Cerebellar nuclear complex (tissue), 1 donor: ENCODE measurements around the gene PRODH2.

ENCODE experiments used
- DNase-seq, 2 experiments: peaks; one replicate each; lab custom pipeline; 2025; lab: John Stamatoyannopoulos, UW

Gene PRODH2

GRCh38 chr19:35812220-35813042 is at the start of gene PRODH2:
Gene PRODH2 (minus strand): TSS chr19:35812845. CDS start chr19:35812805, 40 bp downstream.
- no peak for DNase-seq

GRCh38 chr19:35861640-35862160 is 49.1 kb upstream of the PRODH2 start:
- no peak for DNase-seq

GRCh38 chr19:35860818-35861639 is 48.4 kb upstream of the PRODH2 start:
- DNase-seq, result no peak

- DNase-seq, result no peak
Measured at GRCh38 chr19:35860436-35860817, 47.8 kb upstream of the PRODH2 start.

- no peak for DNase-seq
Measured at GRCh38 chr19:35859414-35859813, 46.8 kb upstream of the PRODH2 start.

GRCh38 chr19:35858311-35858710 is 45.7 kb upstream of the PRODH2 start:
- no peak for DNase-seq

GRCh38 chr19:35856546-35857149 is 44.0 kb upstream of the PRODH2 start, which contains the start of gene KIRREL2:
Gene KIRREL2 (plus strand): TSS chr19:35856911. CDS start chr19:35857120, 209 bp downstream.
- DNase-seq, result no peak

GRCh38 chr19:35853038-35853756 is 40.6 kb upstream of the PRODH2 start:
- DNase-seq, result no peak

GRCh38 chr19:35852029-35852780 is 39.6 kb upstream of the PRODH2 start, which contains the start of gene NPHS1:
Gene NPHS1 (minus strand): TSS chr19:35852504. CDS start chr19:35851837, 667 bp downstream.
- no peak for DNase-seq

- no peak for DNase-seq
Measured at GRCh38 chr19:35851213-35852028, 38.8 kb upstream of the PRODH2 start.

- no peak for DNase-seq
Measured at GRCh38 chr19:35848919-35849505, 36.4 kb upstream of the PRODH2 start.

GRCh38 chr19:35848486-35848885 is 35.8 kb upstream of the PRODH2 start:
- no peak for DNase-seq

- no peak for DNase-seq
Measured at GRCh38 chr19:35847911-35848310, 35.3 kb upstream of the PRODH2 start.

- DNase-seq, result no peak
Measured at GRCh38 chr19:35846038-35846668, 33.5 kb upstream of the PRODH2 start.

- DNase-seq, result no peak
Measured at GRCh38 chr19:35845215-35846037, 32.8 kb upstream of the PRODH2 start.

GRCh38 chr19:35844482-35845214 is 32.0 kb upstream of the PRODH2 start:
- DNase-seq, result no peak
